ENCODE data around the gene MEGF11.

The MEGF11 gene

DNA sequence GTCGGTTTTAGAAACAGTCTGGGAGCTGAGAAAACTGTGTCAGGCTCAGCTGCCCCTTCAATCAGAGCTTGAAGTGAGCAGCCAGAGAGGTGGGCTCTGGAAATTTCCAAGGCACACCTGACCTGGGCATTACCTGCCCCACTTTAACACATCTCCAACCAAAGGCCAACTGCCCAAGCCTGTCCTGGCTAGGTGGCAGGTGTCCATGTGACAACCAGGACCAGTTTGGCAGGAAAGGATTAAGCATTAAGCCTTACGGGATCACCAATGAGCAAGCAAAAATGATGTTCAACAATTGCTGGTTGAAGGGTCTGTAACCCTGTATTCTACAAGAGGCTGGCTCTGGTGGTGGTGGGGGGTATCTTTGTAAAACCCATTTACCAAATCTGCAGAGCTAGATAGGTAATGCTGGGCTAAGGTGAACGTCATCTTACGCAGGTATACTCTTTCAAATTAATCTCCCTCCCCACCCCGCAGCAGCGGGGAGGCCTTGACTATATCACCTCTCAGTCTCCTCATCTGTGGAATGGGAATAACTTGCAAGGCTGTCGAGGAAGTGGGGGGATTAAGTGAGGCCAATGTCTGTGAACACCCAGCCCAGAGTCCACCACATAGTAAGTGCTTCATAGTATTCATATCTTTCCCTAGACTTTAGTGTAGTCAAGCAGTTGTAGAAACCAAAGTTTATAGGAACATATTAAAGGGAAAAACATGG lies 183.2 kb downstream of the MEGF11 start:
- in situ Hi-C loops (cut with MboI; ENCODE audit: low sequenced_read_pairs): no loop called here

DNA sequence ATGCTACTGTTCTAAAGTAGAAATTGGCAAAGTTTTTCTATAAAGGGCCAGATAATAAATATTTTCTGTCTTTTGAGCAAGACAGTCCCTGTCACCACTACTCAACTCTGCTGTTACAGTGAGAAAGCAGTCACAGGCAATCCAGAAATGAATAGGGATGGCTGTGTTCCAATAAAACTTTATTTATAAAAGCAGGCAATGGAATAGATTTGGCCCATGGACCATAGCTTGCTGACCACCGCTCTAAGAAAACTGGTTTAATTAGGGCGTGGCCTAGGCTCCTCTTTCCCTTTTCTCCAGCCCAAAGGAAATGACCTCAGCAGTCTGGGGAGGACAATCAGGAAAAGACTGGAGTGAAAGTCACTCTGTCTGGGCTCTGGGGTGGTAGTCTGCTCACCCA lies 183.8 kb downstream of the MEGF11 start:
- in situ Hi-C loops (cut with MboI; ENCODE audit: low sequenced_read_pairs): no loop called here

DNA sequence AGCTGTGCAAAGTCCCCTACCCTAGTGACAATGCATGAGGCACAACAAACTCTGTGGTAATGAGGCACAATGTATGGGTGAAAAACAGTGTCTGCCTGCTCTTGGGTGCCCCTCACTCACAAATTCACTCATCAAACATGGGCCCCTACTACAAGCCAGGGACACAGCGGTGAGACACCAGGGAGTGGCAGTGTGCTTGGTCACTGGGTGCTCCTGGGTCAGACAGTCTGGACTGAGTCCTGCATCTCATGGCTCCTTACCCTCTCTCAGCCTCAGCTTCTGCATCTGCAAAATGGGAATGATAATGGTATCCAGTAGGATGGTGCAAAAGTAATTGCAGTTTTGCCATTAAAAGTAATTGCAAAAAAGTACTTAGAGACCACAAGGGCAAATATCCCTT lies 184.7 kb downstream of the MEGF11 start:
- in situ Hi-C loops (cut with MboI; ENCODE audit: low sequenced_read_pairs): no loop called here

- in situ Hi-C loops (cut with MboI; ENCODE audit: low sequenced_read_pairs): no loop called here
These were observed 185.9 kb downstream of the MEGF11 start for GRCh38 chr15:66067687-66068086.

DNA sequence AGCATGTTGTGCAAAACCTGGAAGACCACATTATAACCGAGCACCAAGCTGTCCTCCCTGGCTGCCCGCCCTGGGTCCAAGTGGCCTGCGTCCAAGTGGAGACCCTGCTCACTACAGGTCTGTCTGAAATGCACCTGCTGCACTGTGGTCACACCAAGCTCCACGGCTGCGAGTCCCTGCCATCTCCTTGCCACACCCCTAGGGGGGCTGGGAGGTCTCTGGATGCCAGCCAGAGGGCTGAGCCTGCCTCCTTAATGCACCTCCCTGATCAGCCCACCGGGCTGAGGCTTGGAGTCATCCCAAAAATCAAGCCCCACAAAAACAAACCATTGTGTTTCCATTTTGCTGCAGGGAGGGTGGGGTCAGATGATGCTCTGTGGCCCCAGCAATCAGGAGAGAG lies 187.1 kb downstream of the MEGF11 start:
- in situ Hi-C loops (cut with MboI; ENCODE audit: low sequenced_read_pairs): no loop called here

- in situ Hi-C loops (cut with MboI; ENCODE audit: low sequenced_read_pairs): no loop called here
These were observed 187.5 kb downstream of the MEGF11 start for GRCh38 chr15:66066005-66066404.

GRCh38 chr15:66065325-66065724 lies 188.2 kb downstream of the MEGF11 start:
- in situ Hi-C loops (cut with MboI; ENCODE audit: low sequenced_read_pairs): no loop called here

DNA sequence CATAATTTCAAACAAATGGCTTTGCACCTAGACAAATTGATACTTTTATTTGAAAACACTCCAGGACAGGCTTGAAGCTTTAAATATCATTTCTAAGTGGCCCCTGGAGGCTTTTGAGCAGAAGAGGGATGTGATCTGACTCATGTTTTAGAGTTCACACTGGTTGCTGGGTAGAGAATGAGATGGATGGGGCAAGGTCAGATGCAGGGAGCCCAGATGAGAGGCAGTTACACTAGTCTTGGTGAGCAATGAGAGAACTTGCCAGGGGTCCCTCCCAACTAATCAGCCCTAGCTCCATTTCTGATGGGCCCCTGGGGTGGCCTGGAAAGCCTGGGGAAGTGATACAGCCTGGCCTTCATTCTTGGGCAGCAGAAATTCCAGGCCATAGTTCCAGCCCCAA lies 190.4 kb downstream of the MEGF11 start:
- in situ Hi-C loops (cut with MboI; ENCODE audit: low sequenced_read_pairs): no loop called here

DNA sequence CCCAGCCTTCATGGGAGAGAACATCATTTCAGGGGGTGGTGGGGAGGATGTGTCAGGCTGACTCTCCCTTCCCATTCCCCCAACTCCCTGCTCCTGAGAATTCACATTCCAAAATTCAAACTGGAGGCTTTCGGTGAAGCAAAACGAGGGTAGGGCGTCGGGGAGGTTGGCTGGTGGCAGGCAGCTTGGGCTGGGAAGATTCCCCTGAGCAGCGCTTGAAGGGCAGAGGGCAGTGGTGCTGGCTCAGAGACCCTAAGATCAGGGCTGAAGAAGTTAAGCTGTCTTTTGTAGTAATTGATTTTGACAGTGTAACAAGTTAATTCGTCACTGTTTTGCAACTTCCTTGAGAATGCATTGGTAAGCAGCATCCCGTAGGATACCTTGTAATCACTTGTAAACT lies 196.5 kb downstream of the MEGF11 start:
- in situ Hi-C loops (cut with MboI; ENCODE audit: low sequenced_read_pairs): no loop called here

GRCh38 chr15:66053991-66054390 lies 199.6 kb downstream of the MEGF11 start:
- in situ Hi-C loops (cut with MboI; ENCODE audit: low sequenced_read_pairs): no loop called here

- in situ Hi-C loops (cut with MboI; ENCODE audit: low sequenced_read_pairs): no loop called here
These were observed 201.7 kb downstream of the MEGF11 start for GRCh38 chr15:66051833-66052232.

DNA sequence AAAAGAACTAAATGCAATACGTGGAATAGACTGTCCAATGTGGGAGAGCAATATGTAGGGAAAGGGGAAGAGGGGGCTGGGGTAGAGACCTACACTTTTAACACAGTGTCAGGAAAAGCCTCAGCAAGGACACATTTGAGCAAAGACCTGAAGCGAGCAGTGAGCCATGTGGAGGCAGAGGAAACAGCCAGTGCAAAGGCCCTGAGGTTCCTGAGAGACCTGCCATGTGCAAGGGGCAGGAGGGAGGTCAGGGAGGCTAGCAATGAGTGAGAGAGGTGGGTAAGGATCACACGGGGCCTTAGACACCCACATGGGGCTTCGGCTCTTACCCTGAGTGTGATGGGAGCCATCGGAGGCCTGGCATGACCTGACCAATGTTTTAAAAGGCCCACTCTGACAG lies 203.3 kb downstream of the MEGF11 start:
- in situ Hi-C loops (cut with MboI; ENCODE audit: low sequenced_read_pairs): no loop called here

- in situ Hi-C loops (cut with MboI; ENCODE audit: low sequenced_read_pairs): no loop called here
These were observed 204.2 kb downstream of the MEGF11 start for GRCh38 chr15:66049353-66049752.

DNA sequence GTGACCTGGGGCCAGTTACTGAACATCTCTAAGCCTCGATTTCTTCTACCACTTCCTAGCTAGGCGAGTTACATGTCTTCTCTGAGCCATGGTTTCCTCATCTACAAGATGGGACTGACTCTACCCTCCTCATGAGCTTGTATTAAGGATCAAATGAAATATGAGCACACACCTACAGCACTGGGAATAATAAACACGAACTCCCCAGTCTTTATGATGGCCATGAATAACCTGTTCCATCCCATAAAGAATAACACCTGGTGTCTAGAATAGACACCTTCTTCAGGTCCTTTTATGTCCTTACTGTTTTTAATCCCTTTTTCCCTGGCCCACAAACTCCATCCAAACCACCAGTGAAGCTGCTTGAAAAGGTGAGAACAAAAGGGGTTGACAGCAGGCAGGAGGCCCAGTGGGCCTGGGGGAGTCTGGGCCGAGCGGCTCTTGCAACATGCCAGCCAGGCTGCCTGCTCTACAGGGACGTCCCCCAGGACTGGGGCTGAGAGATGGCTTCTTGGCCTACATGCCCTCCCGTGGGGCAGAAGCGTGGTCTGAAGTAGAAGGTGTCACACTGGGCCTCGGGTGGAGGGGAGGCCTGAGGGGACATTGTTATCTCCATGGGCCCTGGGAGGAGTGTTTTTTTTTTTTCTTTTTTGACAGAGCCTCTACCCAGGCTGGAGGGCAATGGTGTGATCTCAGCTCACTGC lies 206.1 kb downstream of the MEGF11 start:
- in situ Hi-C loops (cut with MboI; ENCODE audit: low sequenced_read_pairs): no loop called here

DNA sequence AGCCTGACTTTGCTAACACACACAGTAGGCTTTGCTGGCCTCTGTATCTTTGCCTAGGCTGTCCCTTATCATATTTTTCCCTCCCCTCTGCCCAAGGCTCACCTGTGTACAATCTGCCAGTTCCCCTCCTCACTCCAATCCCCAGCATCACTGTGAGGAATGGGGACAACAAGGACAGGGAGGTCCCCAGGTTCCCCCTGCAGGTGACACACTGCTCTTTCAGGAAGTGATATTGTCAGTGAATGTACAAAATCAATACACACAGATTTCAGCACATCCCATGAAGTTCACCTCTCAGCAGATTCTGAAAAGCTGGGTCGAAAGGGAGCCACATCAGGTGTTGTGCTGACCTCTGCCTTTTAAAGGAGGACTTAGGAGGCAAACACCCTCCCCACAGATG lies 206.8 kb downstream of the MEGF11 start:
- in situ Hi-C loops (cut with MboI; ENCODE audit: low sequenced_read_pairs): no loop called here

DNA sequence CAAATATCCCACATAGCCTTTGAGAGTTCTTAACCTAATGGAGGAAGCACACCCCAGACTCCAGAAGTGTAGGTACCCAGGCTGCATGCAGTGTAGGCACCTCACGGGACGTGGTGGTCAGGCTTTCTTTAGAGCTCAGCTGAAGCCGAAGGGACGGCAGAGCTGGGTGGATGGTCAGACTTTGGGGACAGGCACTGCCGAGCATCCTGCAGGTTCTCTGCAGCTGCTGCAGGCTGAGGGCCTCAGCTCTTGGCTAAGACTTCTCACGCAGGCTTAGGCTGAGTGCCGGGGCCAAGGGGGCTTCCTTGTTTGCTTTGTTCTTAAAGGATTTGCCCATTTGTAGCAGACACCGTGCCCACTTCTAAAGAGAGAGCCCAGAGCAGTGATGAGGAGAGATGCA lies 207.2 kb downstream of the MEGF11 start:
- in situ Hi-C loops (cut with MboI; ENCODE audit: low sequenced_read_pairs): no loop called here

- in situ Hi-C loops (cut with MboI; ENCODE audit: low sequenced_read_pairs): no loop called here
These were observed 208.0 kb downstream of the MEGF11 start for GRCh38 chr15:66045542-66045941.

DNA sequence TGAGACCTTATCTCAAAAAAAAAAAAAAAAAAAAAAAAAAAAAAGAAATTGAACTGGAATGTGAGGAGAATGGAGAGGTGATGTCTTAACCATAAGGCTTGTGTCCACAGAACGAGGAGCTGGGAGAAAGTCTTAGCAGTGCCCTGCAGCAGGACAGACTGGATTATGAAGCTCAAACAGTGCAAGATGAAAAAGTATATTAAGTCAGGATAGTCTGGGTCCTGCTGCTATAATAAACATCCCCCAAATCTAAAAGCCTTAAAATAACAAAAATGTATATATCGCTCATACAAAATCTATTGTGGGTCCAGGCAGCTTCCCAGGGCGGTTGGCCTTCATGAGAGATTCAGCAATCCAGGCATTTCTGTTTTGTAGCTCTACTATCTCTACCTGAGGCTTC lies 208.7 kb downstream of the MEGF11 start:
- in situ Hi-C loops (cut with MboI; ENCODE audit: low sequenced_read_pairs): no loop called here

DNA sequence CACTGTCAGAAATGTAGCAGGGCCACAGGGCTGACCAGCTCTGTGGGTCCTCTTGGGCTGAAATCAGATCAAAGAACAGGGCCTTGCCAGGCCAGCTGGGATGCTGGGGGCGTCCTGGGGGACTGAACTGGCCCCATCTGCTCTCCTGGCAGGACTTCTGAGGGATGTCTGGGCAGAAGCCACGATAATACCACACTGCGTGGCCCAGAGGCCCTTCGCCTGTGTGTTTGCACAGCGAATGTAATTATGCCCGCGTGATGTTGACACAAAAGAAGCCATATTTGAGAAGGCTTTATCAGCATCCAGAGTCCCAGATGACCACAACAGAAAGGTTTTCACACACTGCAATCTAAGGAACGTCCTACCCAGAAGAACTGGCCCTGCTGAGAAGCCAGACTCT lies 210.3 kb downstream of the MEGF11 start:
- in situ Hi-C loops (cut with MboI; ENCODE audit: low sequenced_read_pairs): no loop called here

- in situ Hi-C loops (cut with MboI; ENCODE audit: low sequenced_read_pairs): no loop called here
These were observed 210.9 kb downstream of the MEGF11 start for GRCh38 chr15:66042624-66043023.

DNA sequence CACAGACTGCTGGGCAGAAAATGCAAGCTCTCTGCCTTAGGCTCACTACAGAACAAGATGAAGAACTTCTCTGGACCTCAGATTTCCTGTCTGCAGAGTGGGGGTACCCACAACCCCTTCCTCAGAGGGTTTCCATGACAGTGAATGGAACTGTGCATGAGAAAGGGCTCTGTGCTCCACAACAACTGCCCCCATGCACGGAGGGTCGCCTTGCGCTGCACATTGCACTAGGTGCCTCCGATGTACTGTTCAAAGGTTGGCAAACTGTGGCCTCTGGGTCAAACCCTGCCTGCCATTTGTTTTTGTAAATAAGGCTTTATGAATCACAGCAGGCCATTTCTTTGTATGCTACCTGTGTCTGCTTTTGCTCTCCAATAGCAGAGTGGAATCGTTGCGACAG lies 212.3 kb downstream of the MEGF11 start:
- in situ Hi-C loops (cut with MboI; ENCODE audit: low sequenced_read_pairs): no loop called here

- in situ Hi-C loops (cut with MboI; ENCODE audit: low sequenced_read_pairs): no loop called here
These were observed 213.2 kb downstream of the MEGF11 start for GRCh38 chr15:66040211-66040892.
